NCI-H526 (cell line): Measurements from ENCODE around the gene TAF1D.
A peak's percentile ranks its signal among the peaks of the same experiment; 100 is the strongest.
"Not testable (repeated sequence)": the region's sequence is repeated elsewhere in the genome, so short reads cannot be mapped to it uniquely, and the experiment has no call there.

Source experiments
- DNase-seq, 2 experiments: peaks; one replicate each; lab custom pipeline; 2025; lab: John Stamatoyannopoulos, UW

The TAF1D gene

DNA sequence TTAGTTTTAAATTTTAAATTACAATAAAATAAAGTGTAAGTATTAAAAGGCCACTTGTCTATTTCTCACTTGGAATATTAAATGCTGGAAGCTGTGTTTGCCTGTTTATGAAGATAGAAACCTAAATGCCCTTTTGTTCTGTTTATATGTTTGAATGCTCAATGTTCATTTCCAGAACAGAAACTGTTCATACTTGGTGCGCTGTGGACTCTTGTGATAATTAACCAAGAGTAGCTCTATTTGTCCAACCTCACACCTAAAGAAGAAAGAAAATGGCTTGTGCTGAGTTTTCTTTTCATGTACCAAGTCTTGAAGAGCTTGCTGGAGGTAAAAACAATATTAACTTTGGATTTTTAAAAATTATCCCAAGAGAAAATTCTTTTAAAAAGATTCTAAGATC lies 5.8 kb upstream of the TAF1D start:
- no peak for DNase-seq

- no peak for DNase-seq
Measured at GRCh38 chr11:93746101-93746500, 4.8 kb upstream of the TAF1D start.

- not testable (repeated sequence) for DNase-seq
Measured at GRCh38 chr11:93745005-93745755, 3.9 kb upstream of the TAF1D start.

- no peak for DNase-seq
Measured at GRCh38 chr11:93744669-93745004, 3.3 kb upstream of the TAF1D start.

DNA sequence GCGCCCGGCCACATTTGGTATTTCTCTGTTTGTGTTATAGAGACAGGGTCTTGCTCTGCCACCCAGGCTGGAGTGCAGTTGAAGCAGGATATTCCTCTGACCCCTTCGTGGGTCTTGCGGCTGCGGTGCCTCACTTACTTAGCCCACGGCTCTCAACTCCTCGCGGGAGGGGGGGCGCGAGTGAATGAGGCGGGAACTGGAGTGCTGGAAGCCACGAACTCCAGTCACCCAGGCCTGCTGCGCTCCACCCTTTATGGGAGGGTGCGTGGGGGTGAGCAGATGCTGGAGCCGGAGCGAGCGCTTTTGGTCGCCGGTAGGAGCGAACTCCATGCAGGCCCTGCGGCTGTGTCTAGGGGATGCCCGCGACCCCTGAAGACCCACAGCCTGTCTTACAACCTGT lies 2.0 kb upstream of the TAF1D start:
- DNase-seq = no peak

DNA sequence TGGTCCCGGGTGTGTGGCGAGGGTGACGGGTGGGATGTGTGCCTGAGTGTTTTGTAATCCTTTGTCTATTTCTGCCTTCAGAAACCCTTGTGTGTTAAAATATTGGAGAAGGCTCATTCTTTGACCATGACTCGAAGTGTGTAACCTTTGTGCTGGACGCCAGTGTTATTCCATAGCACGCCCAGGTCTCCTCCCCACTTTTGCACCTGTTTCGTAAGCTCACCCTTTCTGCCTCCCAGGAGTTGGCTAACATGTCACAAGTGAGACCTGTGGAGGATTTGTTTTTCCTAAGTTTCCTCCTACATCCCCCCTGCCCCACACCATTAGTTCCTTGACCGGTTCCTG lies 559 bp upstream of the TAF1D start:
- DNase-seq = peak; percentile 79 to 83

DNA sequence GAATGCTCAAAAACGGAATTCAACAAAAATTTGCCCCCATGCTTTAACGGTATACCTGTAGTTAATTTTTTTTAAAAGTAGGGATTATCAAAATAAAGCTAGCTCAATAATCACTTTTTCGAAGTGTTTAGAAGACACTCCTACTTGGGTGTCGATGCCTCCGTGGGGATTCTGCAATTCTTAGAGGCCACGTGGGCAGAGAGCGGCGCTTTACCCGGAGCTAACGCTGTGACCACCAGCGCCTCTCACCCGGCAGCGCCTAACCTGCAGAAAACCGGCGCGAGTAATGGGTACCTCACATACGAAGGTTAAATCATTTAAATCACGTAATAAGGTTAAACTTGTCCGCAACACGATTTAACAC lies 583 bp downstream of the TAF1D start:
- peak; percentile 71 to 87 for DNase-seq

GRCh38 chr11:93740031-93740729 lies 1.1 kb downstream of the TAF1D start:
- DNase-seq = peak; percentile 57 to 84

DNA sequence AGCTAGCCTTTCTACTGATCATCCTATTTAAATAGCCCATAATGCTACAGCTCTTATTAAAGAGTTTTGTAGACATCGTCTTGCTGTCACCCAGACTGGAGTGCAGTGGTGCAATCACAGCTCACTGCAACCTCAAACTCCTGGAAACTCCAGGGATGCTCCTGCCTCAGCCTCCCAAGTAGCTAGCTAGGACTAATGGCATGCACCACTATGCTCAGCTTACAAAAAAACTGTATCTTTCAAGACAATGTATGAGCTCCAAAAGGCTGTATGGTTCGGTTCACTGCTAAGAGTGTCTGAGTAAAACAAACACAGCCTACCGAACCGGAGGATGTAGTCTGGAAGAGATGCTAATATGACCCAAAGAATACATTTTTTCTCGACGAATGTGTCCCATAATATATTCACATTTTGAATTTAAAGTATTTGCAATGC lies 2.6 kb downstream of the TAF1D start:
- no peak for DNase-seq

- DNase-seq = no peak
Measured at GRCh38 chr11:93737904-93738612, 3.2 kb downstream of the TAF1D start.

GRCh38 chr11:93736129-93736528 lies 5.2 kb downstream of the TAF1D start:
- DNase-seq = no peak

DNA sequence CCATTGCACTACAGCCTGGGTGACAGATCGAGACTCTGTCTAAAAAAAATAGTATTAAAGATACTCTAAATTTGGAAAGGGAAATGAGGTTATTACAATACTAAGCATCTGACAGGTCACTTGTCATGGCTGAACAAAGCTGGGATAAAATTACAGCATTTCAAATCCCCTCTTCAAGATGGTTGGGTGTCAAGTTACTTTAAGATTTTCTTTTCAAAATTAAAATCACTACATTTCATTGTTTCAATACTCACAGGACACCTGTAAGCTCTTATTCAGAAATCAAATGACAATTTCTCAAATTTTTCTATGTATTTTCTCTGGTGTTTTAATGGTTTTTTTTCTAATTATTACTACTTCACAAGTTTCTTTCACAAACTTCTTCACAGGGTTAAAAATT lies 5.7 kb downstream of the TAF1D start:
- no peak for DNase-seq

GRCh38 chr11:93734427-93735222 lies 6.7 kb downstream of the TAF1D start:
- DNase-seq = no peak

DNA sequence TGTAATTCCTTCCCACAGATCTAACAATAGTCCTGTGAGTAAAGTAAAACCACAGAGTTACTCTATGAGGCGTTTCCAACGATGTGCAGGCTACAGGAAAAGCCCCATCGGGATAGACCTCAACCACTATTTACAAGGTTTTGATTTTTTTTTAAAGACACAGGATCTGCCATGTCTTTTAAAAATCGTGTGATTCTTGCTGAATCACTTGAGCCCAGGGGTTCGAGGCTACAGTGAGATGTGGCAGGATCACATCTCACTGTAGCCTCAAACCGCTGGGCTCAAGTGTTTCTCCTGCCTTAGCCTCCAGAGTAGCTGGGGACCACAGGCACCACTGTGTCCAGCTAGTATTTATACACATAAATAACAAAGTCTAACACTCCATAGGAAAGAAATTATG lies 7.8 kb downstream of the TAF1D start:
- DNase-seq = no peak

DNA sequence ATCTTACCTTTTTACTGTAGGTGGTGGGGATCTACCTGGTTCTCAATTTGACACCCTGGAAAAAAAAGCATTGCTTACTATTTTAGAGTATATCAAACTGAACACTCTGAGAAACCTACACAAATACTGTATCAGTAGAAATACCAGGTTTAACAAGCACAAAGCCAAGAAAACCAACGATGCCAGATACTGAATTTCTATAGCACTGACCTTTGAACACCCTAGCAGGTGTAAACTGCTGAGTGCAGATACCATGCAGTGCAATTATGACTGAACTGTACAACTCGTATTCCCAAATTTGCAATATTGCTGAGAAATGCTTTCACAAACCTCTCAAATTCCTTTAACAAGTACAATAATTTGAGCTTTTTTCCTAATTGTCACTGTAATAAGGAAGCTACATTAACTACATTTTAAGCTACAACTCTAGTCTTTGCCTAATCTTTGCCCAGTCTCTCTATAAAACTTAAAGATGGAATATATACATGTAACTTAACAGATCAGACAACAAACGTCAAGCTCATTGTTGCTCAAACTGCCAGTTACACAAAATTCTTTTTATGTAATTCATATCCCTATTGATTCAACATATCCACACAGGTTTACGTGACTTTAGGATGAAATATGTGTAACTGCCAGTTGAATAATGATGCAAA lies 8.9 kb downstream of the TAF1D start:
- no peak for DNase-seq

GRCh38 chr11:93730108-93731107 lies 10.9 kb downstream of the TAF1D start:
- DNase-seq = no peak

- no peak for DNase-seq
Measured at GRCh38 chr11:93729129-93729616, 12.1 kb downstream of the TAF1D start.

GRCh38 chr11:93728792-93729128 lies 12.5 kb downstream of the TAF1D start:
- DNase-seq = no peak

DNA sequence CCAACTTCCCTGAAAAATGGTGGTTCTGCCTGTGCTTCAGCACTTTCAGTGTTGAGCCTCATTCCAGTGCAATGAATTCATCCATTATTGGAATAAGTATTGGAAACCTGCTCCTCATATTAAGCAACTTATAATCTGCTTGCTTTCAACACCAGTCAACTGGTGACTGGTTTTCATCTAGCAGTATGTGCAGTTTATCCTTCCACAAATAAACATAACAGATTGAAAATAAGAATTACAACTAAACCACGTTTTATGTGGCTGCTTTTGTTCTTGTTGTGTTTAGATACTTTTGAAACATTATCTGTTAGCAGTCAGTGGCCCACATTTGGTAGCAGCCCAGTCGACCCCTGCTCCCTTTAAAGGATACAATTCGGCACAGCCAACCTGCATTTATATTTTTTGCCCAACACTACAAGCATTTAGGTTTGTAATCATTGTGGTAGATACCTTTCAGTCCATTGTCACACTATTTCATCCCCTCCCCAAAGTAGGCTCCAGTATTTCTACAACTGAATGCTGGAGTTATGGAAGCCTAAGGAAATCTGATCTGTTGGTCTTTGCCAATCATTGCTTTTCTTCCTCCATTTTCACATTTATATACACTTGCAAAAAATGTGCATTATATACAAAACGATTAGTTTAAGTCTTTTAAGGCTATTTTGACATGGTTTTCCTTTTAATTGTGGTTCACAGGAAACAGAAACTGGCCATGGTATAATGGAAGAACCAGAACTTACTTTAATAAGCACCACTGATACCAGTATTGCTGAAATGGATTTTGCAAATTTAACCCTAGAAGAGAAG lies 13.1 kb downstream of the TAF1D start:
- no peak for DNase-seq

GRCh38 chr11:93724089-93724488 lies 17.2 kb downstream of the TAF1D start:
- no peak for DNase-seq
